ENCODE data around the gene PANK3.
"Not testable (repeated sequence)": the region's sequence is repeated elsewhere in the genome, so short reads cannot be mapped to it uniquely, and the experiment has no call there.

Gene PANK3

DNA sequence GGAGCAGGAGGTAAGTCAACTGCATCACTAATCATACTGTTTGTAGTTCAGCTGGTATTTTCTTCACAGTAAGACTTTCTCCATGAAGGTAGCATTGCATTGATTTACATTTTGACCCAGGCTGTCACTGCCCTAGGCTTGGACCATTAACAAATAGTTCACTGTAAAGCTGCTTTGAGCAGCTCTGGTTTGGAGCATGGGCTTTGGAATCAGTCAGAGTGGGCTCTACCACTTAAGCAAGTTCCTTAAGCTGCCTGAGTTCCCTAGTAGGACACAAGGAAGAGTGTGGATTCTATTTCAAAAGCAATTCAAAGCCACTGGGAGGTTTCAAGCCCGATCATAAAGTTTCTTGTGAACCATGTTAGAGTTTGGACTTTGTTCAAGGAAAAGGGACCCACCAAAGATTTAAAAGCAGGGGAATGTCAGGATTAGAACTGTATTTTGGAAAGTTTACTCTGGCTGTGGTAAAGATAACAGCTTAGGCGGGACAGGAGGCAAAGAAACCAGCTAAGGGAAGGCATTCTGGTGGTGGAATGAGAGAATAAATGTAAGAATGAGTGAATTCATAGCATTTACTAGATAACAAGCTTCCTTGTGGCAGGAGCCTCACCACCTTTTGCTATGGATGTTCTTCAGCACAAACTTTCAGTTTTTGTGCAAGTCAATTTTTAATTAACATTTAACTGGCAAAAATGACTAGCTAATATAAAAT lies 12.3 kb upstream of the PANK3 start:
- DNase-seq: no peak

DNA sequence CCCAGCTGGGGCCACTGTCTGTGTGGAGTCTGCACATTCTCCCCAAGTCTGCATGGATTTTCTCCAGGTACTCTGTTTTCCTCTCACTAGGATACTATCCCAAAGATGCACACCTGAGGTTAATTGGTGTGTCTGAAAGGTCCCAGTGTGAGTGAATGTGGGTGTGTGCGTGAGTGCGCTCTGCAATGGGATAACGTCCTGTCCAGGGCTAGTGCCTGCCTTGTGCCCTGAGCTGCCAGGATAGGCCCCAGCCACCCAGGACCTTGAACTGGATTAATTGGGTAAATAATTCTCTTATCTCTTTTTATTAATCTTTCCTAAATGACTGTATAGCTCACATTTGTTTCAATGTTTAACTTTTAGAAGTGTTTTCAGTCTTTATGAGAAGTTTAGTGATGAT lies 11.5 kb upstream of the PANK3 start:
- DNase-seq: no peak

DNA sequence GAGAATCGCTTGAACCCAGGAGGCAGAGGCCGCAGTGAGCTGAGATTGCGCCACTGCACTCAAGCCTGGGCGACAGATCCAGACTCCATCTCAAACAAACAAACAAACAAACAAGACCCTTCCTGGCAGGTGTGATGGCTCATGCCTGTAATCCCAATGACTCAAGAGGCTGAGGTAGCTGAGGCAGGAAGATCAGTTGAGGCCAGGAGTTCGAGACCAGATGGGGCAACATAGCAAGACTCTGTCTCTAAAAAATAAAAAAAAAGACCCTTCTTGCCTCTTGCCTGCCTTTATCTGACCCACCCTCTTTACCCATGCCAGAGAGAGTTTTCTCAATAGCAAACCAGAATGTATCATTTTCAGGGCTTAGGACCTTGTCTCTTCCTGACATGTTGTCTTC lies 8.8 kb upstream of the PANK3 start:
- no peak for DNase-seq

DNA sequence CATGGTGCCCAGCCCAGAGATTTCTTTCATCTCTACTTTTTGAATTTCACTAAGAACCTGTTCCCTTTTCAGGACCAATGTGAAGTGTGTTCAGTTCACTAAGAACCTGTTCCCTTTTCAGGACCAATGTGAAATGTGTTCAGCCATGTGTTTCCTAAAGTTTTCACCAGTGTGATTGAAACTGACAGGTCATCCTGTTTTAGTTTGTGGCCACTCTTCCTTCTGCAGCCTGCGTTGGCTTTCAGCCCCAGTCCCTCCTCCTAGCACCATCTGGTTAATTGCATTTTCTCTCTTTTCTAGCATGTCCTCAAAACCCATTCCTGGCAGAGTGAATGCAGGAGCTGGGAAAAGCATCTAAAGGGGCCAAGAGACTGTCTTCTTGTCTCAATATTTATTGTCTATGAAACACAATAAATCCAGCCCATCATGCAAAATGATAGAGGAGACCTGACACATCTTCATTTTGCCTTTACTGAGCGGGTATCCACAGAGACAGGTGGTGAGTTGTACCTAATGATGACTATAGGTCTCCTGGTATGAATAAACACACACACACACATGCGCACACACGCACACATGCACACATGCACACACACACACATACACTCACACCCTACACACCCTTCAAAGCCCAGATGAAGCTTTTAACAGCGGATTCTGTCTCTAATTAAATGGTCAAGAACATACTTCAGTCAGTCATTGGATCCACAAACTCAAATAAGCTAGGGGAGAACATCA lies 6.1 kb upstream of the PANK3 start:
- no peak for DNase-seq

DNA sequence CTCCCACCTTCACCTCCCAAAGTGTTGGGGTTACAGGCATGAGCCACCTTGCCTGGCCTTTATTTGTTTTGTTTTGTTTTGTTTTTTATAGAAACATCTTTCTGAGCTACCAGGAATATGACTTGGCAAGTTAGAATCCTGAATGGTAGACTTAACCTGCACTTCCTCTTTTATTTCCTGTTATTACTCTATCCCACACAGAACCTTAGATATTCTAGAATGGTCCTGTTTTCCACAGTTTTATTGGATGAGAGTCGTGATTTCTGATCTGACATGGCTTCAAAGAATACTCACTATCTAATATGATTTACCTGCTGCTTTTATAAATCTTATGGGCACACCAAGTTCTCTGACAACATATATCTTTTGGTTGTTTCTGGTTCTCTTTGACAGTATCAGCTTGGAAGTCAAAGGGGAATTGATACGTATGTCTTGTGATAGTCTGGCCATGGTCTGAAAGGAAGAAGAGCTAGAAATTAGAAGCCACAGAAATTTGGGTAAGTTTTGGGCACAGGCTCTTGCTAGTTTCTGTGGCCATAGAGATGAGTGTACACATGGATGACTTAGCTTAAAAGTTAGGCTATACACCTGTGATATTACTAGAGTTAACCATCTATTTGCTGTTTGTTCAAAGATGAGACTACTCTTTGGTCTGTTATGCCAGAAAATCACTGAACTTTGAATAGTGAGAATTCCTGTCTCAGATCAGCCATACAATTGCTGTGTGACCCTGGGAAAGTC lies 4.7 kb upstream of the PANK3 start:
- DNase-seq: no peak

DNA sequence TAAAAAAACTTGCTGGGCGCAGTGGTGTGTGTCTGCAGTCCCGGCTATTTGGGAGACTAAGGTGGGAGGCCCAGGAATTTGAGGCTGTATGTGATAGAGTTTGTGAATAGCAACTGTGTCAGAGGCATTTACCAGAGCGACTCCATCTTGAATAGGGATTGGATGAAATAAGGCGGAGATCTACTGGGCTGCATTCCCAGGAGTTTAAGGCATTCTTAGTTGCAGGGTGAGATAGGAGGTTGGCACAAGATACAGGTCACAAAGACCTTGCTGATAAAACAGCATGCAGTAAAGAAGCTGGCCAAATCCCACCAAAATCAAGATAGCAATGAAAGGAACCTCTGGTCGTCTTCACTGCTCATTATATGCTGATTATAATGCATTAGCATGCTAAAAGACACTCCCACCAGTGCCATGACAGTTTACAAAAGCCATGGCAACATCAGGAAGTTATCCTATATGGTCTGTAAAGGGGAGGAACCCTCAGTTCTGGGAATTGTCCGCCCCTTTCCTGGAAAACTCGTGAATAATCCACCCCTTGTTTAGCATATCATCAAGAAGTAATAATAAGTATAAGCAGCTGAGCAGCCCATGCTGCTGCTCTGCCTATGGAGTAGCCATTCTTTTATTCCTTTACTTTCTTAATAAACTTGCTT lies 1.8 kb upstream of the PANK3 start:
- DNase-seq: not testable (repeated sequence)

DNA sequence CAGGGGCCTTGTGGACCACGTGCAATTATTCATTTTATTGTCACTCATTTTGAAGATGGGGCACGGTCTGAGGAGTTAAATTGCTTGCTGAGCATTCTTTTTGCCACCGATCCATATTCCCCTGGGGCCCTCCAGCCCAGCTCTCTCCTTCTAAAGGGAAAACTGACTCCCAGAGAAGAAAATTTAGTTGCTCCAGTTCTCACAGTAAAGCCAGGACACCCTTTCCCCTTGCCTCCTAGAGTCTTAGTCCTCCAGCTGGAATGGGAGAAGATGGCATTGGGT lies 1.0 kb upstream of the PANK3 start:
- no peak for DNase-seq

DNA sequence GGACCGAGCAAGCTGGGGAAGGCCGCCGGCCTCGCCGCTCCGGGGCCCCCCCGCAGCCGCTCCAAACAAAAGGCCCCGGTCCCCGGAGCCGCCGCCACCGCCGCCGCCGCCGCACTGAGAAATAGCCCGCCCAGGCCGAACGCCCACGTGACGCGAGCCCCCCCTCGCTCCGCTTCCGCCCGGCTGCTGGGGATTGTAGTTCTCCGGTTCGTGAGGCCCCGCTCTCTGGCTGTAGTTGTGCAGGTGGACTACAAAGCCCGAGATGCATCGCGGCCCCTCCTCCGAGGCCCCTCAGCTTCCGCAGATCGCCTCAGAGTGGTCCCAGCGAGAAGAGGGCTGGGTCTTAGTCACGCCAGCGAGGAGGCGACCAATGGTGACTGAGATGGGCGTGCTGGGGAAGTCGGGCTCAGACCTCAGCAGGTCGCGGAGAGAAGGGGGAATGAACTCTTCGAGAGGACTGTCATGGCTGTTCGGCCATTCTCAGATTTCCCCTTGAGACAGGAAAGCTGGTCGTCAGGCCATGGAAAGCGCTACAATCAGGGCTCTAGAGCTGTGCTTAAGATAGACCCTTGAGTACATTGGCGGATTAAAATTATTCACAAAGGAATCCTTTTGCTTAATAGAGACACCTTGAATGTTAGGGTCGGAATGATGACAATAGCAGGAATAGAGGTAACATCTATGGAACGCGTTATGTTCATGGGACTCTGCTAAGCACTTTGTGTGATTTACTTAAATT lies 489 bp upstream of the PANK3 start:
- DNase-seq: peak; percentile 100

DNA sequence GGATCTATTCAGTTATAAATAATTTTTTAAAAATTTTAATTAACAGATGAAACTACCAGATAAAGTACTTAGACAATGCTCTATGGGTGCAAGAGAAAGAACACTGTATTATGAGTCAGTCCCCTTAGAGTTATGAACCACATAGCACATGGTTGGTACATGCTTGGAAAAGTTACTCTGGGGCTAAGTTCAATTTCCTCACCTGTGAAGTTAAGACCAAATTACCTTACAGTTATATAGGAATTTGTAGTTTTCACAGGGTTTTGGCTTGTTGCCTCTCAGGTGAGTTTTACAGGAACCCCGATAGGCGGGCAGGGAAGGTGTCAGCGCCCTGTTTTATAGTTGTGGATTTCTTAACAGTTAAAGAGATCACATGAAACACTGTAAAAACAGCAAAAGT lies 1.2 kb downstream of the PANK3 start:
- DNase-seq: no peak

DNA sequence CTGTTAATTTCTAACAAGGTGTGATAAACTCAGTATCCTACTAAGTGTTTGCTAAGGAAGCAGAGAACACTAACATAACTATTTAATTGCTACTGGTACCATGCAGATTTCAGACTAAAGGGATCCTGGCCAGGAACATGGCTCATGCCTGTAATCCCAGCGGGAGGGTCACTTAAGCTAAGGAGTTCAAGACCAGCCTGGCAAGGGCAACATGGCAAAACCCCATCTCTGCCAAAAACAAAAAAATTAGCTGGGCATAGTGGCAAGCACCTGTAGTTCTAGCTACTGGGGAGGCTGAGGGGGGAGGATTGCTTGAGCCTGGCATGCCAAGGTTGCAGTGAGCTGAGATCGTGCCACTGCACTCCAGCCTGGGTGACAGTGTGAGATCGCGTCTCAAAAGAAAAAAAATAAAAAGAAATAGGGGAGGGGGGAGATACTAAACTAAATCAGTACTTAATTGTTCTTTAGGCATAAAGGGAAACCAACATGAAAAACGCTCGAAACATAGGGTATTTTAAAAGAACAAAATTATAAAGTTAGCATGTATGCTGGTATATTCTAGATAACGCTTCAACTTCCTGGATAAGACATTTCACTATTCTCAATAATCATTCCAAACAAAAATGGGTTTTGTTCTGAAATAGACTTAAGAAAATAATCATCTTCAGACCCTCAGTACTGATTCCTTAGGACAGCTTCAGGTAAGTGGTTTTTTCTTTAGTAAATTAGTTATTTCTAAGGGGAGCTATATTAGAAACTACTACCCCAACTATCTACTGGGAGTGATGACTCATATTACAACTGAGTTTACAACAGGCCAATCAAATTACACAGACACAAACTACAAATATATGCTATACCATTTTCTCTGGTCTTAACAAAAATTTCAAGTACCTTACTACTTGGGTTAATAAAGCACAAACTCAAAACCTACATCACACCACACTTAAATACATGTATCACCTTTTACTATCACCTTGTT lies 3.5 kb downstream of the PANK3 start:
- no peak for DNase-seq

DNA sequence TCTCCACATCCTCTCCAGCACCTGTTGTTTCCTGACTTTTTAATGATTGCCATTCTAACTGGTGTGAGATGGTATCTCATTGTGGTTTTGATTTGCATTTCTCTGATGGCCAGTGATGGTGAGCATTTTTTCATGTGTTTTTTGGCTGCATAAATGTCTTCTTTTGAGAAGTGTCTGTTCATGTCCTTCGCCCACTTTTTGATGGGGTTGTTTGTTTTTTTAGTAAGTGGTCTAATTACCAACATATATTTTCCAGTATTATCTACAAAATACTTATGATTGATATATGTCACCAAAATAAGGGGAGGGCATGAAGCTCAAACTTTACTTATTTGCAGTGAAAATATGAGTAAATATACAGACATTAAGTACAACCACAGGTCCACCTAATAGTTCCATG lies 5.0 kb downstream of the PANK3 start:
- not testable (repeated sequence) for DNase-seq

DNA sequence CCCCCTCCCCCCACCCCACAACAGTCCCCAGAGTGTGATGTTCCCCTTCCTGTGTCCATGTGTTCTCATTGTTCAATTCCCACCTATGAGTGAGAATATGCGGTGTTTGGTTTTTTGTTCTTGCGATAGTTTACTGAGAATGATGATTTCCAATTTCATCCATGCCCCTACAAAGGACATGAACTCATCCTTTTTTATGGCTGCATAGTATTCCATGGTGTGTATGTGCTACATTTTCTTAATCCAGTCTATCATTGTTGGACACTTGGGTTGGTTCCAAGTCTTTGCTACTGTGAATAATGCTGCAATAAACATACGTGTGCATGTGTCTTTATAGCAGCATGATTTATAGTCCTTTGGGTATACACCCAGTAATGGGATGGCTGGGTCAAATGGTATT lies 5.5 kb downstream of the PANK3 start:
- not testable (repeated sequence) for DNase-seq

DNA sequence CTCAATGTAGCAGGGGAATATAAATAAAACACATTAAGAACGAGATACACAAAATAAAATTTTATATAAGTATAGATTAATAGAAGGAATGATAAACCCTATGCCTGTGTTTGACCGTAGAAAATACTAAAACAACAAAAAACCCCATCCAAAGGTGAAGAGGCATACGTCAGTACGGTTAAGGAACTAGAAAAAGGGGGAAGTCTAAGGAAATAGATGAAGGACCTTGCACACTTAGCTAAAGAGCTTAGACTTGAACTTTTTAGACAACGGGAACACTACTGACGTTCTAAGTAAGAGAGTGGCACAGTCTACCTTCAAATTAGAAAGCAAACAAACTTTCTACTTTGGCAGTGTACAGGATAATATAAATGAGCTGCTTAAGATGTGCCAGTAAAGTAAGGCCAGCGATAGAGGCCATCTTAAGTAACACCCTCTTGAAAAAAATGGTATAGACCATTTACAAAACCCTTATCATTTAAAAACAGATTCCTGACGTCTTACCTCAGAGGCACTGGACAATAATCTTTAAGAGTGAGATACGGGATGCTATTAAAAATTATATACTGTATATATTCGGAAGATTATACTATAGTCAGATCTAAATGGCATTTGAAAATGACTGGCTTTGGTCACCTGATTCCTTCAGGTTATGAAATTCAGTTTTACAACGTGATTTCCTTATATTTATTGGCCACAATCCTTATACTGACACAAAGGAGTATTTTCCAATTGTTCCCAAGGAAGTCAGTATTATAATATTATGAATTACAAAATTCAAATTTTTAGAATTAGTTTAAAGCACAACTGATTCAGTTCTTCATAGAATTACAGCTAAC lies 8.5 kb downstream of the PANK3 start:
- no peak for DNase-seq

DNA sequence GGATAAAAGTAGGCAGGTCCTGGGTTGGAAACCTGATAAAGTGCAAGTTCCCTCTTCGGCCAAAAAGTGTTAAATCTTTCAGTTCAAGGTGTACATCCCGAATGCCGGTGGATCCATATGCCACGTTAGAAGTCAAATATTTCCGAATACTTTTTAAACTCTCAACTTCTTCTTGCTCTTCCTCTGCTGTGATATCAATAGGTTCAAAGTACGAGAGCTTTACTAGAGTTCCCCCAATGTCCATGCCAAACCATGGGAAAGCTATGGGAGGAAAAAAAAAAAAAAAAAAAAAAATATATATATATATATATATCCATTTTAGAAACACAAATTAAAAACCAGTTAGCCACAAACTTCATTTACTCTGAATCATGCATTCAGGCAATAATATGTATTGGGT lies 10.4 kb downstream of the PANK3 start:
- no peak for DNase-seq

DNA sequence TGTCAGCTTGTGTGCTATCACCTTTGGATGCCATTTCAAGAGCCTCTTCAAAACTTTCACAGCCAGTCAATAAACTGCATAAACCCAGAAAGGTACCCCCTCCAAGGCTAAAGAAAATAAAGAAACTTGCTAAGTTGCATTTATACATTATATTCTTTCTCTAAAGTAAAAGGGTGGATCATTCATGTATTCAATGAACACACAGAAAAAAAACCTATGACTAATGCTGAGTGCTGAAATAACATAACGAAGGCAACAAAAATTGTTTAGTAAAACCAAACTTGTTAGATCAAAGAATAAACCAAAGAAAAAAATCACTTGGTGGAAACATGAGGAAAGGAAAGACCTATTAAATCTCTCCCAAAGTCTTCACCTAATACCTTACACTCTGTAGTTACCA lies 15.2 kb downstream of the PANK3 start:
- no peak for DNase-seq

DNA sequence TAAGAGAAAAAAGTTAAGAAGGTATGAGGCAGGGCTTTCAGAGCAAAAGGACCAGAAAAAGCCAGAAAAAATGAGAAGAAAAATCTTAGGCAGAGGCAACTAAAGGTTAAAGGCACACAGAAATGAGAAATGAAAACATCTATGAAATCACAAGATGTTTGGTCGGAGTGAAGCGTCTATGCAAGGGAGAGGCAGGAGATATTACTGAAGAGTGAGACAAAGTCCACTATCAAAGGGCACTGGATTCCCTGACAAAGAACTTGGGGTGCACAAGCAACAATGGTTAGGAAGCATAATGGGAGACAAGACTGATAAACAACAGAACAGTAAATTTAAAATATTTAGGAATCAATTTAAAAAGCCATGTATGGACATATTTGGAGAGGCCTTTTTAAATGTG lies 16.9 kb downstream of the PANK3 start:
- DNase-seq: no peak

DNA sequence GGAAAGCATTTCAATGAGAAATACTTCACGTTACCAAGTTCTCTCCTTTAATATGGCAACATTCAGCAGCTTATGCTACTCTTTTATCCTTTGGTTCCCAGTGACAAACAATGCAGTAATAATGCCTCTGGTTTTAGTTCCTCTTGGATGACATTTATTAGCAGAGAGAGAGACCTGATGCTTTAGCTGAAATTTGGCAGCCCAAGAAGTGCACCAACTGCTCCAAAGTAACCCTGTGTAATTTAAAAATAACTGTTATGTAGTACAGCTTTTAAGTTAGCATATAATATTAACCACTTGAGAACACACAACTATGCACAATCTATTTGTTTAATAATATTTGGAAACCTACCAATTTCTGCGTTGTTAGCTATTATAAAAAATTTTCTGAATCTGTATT lies 21.8 kb downstream of the PANK3 start:
- DNase-seq: no peak

DNA sequence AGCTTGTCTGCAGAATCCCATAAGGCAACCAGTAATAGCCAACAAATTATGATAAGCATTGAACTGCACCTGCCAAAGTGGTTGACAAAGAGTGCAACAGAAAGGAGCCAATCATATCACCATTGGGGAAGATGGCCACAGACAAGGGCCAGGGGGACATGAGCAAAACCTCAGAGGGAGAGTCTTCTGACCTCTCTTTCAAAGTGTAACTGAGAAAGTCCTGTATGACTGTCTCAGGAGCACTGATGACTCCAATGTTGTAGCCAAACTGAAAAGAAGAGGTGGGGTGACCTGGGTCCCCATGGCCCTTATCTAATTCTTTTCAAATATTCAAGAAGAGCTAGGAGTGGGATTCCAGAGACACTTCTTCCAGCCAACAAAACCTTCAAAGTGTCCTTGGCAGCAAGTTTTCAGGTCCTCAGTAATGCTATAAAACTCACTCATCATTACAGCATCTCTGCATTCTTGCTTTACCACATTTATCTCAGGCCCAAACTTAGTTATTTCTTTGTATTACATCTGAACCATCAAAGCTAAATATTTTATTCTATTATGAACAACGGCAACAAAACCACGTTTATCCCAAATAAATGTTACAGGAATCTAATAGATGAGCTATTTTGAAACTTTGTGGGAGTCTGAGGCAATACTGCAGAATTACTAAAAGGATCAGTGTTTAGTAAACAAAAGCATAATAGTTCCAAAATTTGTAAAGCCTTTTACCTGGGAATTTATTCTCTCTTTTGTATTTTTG lies 25.6 kb downstream of the PANK3 start:
- no peak for DNase-seq

DNA sequence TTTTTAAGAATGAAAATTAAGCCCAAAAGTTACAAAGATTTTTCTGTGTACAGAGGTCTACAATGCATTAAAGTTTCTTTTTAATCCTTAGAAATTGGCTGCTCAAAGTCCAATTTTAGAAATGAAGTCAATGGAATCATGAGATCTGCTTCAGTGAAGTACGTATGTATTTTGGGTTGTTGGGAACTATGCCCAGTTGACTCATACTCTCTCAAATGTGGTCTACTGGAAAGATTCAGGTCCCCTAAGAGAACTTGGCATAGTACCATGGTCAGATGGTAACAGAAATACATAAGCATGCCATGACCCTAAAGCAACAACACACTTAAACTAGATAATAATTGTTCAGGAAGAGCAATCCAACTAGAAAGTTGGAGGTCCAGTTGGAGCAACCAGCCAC lies 27.0 kb downstream of the PANK3 start:
- no peak for DNase-seq

DNA sequence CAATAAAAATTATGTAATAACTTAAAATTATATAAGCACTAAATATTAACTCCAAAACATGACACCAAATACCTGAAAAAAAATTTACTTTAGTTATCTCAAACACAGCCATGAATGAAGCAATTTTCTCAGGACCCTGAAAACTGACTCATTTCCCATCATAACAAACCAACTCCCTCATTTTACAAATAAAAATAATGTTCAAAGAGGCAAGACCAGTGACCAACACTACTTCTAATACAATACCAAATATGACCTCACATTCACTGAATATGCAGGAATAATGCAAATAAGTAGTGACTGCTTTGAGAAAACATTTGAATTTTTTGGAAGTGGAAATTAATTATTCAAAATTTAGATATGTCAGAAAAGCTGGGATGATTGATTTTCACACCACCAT lies 28.5 kb downstream of the PANK3 start:
- no peak for DNase-seq
